HFFc6 (cell line): Measurements from ENCODE around the gene DDHD1. TPM values are rescaled to one million over a fixed set of nuclear protein-coding genes. Genes with fewer than 3 reads are reported as not detected.

Source experiments
- DNase-seq: peaks from one replicate; pipeline ENCODE4 v3.0.0-alpha.2; 2018
- H3K27ac Mint-ChIP-seq: 2 replicates; pipeline ENCODE4 v1.8.0; 2020; ENCODE audit warnings: mild to moderate bottlenecking, mixed read lengths
- H3K27me3 Mint-ChIP-seq: 2 replicates; pipeline ENCODE4 v1.8.0; 2021; ENCODE audit warnings: mild to moderate bottlenecking, moderate library complexity, mixed read lengths; ENCODE audit not compliant: insufficient read depth
- H3K36me3 Mint-ChIP-seq: 2 replicates; pipeline ENCODE4 v1.8.0; 2021; ENCODE audit warnings: low read depth, mixed read lengths
- H3K4me1 Mint-ChIP-seq: 2 replicates; pipeline ENCODE4 v1.8.0; 2020; ENCODE audit warnings: low read depth, mixed read lengths
- H3K4me3 Mint-ChIP-seq: 2 replicates; pipeline ENCODE4 v1.8.0; 2020; ENCODE audit warnings: mild to moderate bottlenecking, moderate library complexity, mixed read lengths
- H3K9me3 Mint-ChIP-seq: 2 replicates; pipeline ENCODE4 v1.8.0; 2020; ENCODE audit warnings: mild to moderate bottlenecking, mixed read lengths
- CTCF ChIP-seq: fragments of 200-600 bp; sonication (generic); IDR thresholded peaks from 2 replicates; pipeline ENCODE4 v1.5.0; 2021; ENCODE audit warnings: antibody characterized with exemption, mild to moderate bottlenecking
- total RNA-seq, 6 experiments: library from RNA; stranded (reverse); fragmentation: NEBNext Ultra II Directional; extraction: Animal tissue kit (Norgen Biotek cat#: 25700); gene quantifications; 2 replicates in 1 of 6; 3 replicates in 5 of 6; pipeline ENCODE4 v1.2.3, GENCODE V29; 2021

The DDHD1 gene
- total RNA-seq, 6 experiments from 2014 or later, result 9.1 to 10.7 (median 9.7) TPM

GRCh38 chr14:53010193-53011040 is 142.7 kb downstream of the DDHD1 start:
- TF ChIP-seq CTCF, result no peak
- peak overlapping the region; percentile 85 for H3K27ac Mint-ChIP-seq
- no peaks in the 10 kb centered on the region; the same call in 1 of the 2 replicates for H3K27me3 Mint-ChIP-seq
- no peak for DNase-seq
- H3K4me3 Mint-ChIP-seq, result peak overlapping the region; percentile 80
- no peaks in the 10 kb centered on the region for H3K9me3 Mint-ChIP-seq
- peaks cover 44% of the 10 kb centered on the region for H3K4me1 Mint-ChIP-seq
- no peaks in the 10 kb centered on the region for H3K36me3 Mint-ChIP-seq

DNA sequence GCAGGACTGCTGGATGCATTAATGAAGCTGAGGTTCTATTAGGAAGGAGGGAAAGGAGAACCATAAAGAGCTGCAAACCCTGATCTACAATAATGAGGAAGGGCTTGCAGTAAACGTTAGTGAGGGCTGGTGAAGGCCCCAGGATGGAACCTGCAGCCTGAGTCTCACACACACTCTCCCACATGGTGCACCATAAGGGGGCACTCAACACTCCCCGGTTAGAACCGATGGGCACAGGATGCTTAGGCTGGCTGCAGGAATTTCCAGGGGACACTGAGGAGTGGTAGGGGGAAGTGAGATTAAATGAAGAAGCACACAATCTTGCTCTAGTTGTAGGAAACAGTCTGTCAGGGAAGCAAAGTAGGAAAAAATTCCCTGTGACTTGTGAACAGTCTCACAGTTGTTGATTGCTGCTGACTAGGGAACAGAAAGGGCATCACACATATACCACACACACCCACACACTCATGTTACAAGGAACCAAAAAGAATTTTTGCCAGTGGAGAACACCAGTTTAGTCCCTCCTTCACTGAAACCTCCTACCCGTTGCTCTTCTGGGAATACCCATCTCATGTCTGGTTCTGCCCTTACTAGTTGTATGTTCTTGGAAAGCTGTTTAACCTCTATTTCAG is 146.1 kb downstream of the DDHD1 start:
- Mint-ChIP-seq H3K9me3 (no peaks in the 10 kb centered on the region), H3K27me3 (peaks cover 1% of the 10 kb centered on the region), H3K4me3 (no peak overlapping the region), H3K4me1 (peaks cover 43% of the 10 kb centered on the region), H3K27ac (no peak overlapping the region), H3K36me3 (no peaks in the 10 kb centered on the region)
- TF ChIP-seq CTCF, result no peak; the same call in 1 of the 2 replicates
- no peak for DNase-seq

DNA sequence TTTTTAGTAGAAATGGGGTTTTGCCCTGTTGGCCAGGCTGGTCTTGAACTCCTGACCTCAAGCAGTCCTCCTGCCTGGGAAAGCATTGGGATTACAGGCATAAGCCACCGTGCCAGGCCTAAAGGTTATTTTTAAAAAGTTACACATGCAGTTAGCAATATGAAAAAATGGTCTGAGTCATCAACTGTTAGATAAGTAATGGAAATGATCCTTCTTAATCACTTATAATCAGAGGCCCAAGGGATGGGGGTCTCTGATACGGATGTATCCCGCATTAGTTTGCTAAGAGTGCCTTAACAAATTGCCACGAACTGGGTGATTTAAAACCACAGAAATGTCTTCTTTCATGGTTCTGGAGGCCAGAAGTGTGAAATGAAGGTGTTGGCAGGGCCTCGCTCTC is 148.1 kb downstream of the DDHD1 start:
- Mint-ChIP-seq H3K27ac (no peak overlapping the region), H3K9me3 (no peaks in the 10 kb centered on the region), H3K36me3 (no peaks in the 10 kb centered on the region), H3K4me3 (no peak overlapping the region), H3K4me1 (peaks cover 26% of the 10 kb centered on the region), H3K27me3 (peaks cover 1% of the 10 kb centered on the region; the same call in 1 of the 2 replicates)
- no peak for TF ChIP-seq CTCF
- DNase-seq, result no peak

DNA sequence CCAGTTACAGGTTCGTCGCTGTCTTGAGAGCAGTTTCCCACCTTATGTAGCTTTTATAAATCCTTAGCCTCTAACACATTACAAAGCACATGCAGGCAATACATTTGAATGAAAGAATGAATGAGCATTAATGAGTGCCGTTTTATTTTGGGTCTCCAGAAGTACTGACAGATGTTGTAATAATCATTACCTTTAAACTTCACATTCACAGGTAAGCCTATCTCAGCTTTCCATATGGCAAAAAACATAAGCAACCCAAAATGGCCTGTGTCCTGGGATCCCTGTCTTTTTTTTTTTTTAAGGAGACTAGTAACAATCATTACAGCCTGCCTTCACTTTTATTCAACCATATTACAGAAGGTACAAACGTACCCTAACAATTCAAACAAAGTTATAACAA is 149.3 kb downstream of the DDHD1 start:
- no peaks in the 10 kb centered on the region for H3K9me3 Mint-ChIP-seq
- H3K27ac Mint-ChIP-seq, result no peak overlapping the region
- H3K36me3 Mint-ChIP-seq, result no peaks in the 10 kb centered on the region
- H3K4me3 Mint-ChIP-seq, result no peak overlapping the region
- peaks cover 1% of the 10 kb centered on the region; the same call in 1 of the 2 replicates for H3K27me3 Mint-ChIP-seq
- TF ChIP-seq CTCF, result no peak
- peaks cover 24% of the 10 kb centered on the region for H3K4me1 Mint-ChIP-seq
- no peak for DNase-seq

GRCh38 chr14:53002576-53002975 is 150.5 kb downstream of the DDHD1 start:
- Mint-ChIP-seq H3K9me3 (no peaks in the 10 kb centered on the region), H3K27me3 (peaks cover 1% of the 10 kb centered on the region; the same call in 1 of the 2 replicates), H3K4me1 (peaks cover 31% of the 10 kb centered on the region), H3K4me3 (no peak overlapping the region), H3K27ac (no peak overlapping the region), H3K36me3 (no peaks in the 10 kb centered on the region)
- no peak for DNase-seq
- no peak for TF ChIP-seq CTCF
